ENCODE measurements around the gene LRRFIP1.
A peak's percentile ranks its signal among the peaks of the same experiment; 100 is the strongest.
"Not testable (repeated sequence)": the region's sequence is repeated elsewhere in the genome, so short reads cannot be mapped to it uniquely, and the experiment has no call there.

LRRFIP1 gene

GRCh38 chr2:237754182-237754581, 126.8 kb downstream of the LRRFIP1 start:
- DNase-seq, result no peak

GRCh38 chr2:237754626-237755248, 127.3 kb downstream of the LRRFIP1 start:
- no peak for DNase-seq

GRCh38 chr2:237757616-237758015, 130.2 kb downstream of the LRRFIP1 start:
- no peak for DNase-seq

- no peak for DNase-seq
Measured at GRCh38 chr2:237758185-237758584, 130.8 kb downstream of the LRRFIP1 start.

GRCh38 chr2:237759176-237759575, 131.8 kb downstream of the LRRFIP1 start:
- DNase-seq, result no peak

GRCh38 chr2:237760506-237761502, 133.4 kb downstream of the LRRFIP1 start:
- DNase-seq, result no peak

- DNase-seq, result not testable (repeated sequence)
Measured at GRCh38 chr2:237762291-237763182, 135.2 kb downstream of the LRRFIP1 start.

- no peak for DNase-seq
Measured at GRCh38 chr2:237763812-237764211, 136.4 kb downstream of the LRRFIP1 start.

- not testable (repeated sequence) for DNase-seq
Measured at GRCh38 chr2:237765122-237765521, 137.7 kb downstream of the LRRFIP1 start.

GRCh38 chr2:237765875-237766274, 138.5 kb downstream of the LRRFIP1 start:
- DNase-seq, result no peak

- no peak for DNase-seq
Measured at GRCh38 chr2:237766340-237766739, 139.0 kb downstream of the LRRFIP1 start.

GRCh38 chr2:237772513-237772912, 145.1 kb downstream of the LRRFIP1 start:
- DNase-seq, result no peak

- no peak for DNase-seq
Measured at GRCh38 chr2:237773826-237774225, 146.4 kb downstream of the LRRFIP1 start.

- peak; percentile 51 for DNase-seq
Measured at GRCh38 chr2:237774811-237775553, 147.6 kb downstream of the LRRFIP1 start.

GRCh38 chr2:237779521-237779920, 152.1 kb downstream of the LRRFIP1 start:
- DNase-seq, result no peak

- DNase-seq, result no peak
Measured at GRCh38 chr2:237782181-237782580, 154.8 kb downstream of the LRRFIP1 start.

- DNase-seq, result not testable (repeated sequence)
Measured at GRCh38 chr2:237783678-237784077, 156.3 kb downstream of the LRRFIP1 start.

- no peak for DNase-seq
Measured at GRCh38 chr2:237786936-237787335, 159.5 kb downstream of the LRRFIP1 start.

GRCh38 chr2:237790353-237790752, 163.0 kb downstream of the LRRFIP1 start:
- no peak for DNase-seq

GRCh38 chr2:237791977-237792727, 164.8 kb downstream of the LRRFIP1 start:
- no peak for DNase-seq

- no peak for DNase-seq
Measured at GRCh38 chr2:237797253-237797652, 169.9 kb downstream of the LRRFIP1 start.

Data from RPMI8226 (cell line).